ENCODE results near the gene KDM4B. TPM values are rescaled to one million over a fixed set of nuclear protein-coding genes. Genes with fewer than 3 reads are reported as not detected.

KDM4B gene
- total RNA-seq, 1 donor, result 22.1 TPM

- Histone ChIP-seq H3K9me3 (ENCODE audit: low read depth, low read length) (no peaks in the 10 kb centered on the region), H3K27ac (ENCODE audit: low read depth, low read length) (no peak overlapping the region)
Measured at GRCh38 chr19:5183616-5184015, 214.7 kb downstream of the KDM4B start.

GRCh38 chr19:5184930-5185329 lies 216.0 kb downstream of the KDM4B start:
- H4K20me1 ChIP-seq (ENCODE audit: insufficient read depth, low read length), result no peaks in the 10 kb centered on the region
- DNase-seq (ENCODE audit: insufficient read length, low spot score, missing footprints), result peak; percentile 18
- no peaks in the 10 kb centered on the region for H3K36me3 ChIP-seq (ENCODE audit: insufficient read depth, low read length)
- no peak overlapping the region for H3K4me3 ChIP-seq (ENCODE audit: insufficient read depth, low read length)
- H3K27me3 ChIP-seq (ENCODE audit: insufficient read depth, low read length), result no peaks in the 10 kb centered on the region
- H3K27ac ChIP-seq (ENCODE audit: low read depth, low read length), result no peak overlapping the region
- no peaks in the 10 kb centered on the region for H3K9me3 ChIP-seq (ENCODE audit: low read depth, low read length)
- H3K4me2 ChIP-seq (ENCODE audit: insufficient read depth, low read length), result no peak overlapping the region
- no peaks in the 10 kb centered on the region for H3K79me2 ChIP-seq (ENCODE audit: insufficient read depth, low read length)
- no peak overlapping the region for H2AFZ ChIP-seq (ENCODE audit: low read length)
- no peak for TF ChIP-seq CTCF (IDR thresholded peaks at IDR 0.05; ENCODE audit: extremely low read depth, low read depth, low read length)
- peaks cover 4% of the 10 kb centered on the region for H3K4me1 ChIP-seq (ENCODE audit: insufficient read depth, low read length)

More at GRCh38 chr19:5183616-5184015, 214.7 kb downstream of the KDM4B start:
- Histone ChIP-seq H3K27me3 (ENCODE audit: insufficient read depth, low read length) (no peaks in the 10 kb centered on the region), H3K79me2 (ENCODE audit: insufficient read depth, low read length) (no peaks in the 10 kb centered on the region), H3K4me3 (ENCODE audit: insufficient read depth, low read length) (no peak overlapping the region), H3K4me2 (ENCODE audit: insufficient read depth, low read length) (no peak overlapping the region), H2AFZ (ENCODE audit: low read length) (no peak overlapping the region), H3K4me1 (ENCODE audit: insufficient read depth, low read length) (no peaks in the 10 kb centered on the region), H3K36me3 (ENCODE audit: insufficient read depth, low read length) (no peaks in the 10 kb centered on the region), H4K20me1 (ENCODE audit: insufficient read depth, low read length) (no peaks in the 10 kb centered on the region)
- TF ChIP-seq CTCF (IDR thresholded peaks at IDR 0.05; ENCODE audit: extremely low read depth, low read depth, low read length), result no peak
- DNase-seq (ENCODE audit: insufficient read length, low spot score, missing footprints), result no peak

GRCh38 chr19:5186293-5187050 lies 217.6 kb downstream of the KDM4B start:
- H3K27me3 ChIP-seq (ENCODE audit: insufficient read depth, low read length), result no peaks in the 10 kb centered on the region
- no peak overlapping the region for H3K27ac ChIP-seq (ENCODE audit: low read depth, low read length)
- no peaks in the 10 kb centered on the region for H3K36me3 ChIP-seq (ENCODE audit: insufficient read depth, low read length)
- no peaks in the 10 kb centered on the region for H3K9me3 ChIP-seq (ENCODE audit: low read depth, low read length)
- no peaks in the 10 kb centered on the region for H4K20me1 ChIP-seq (ENCODE audit: insufficient read depth, low read length)
- no peak for TF ChIP-seq CTCF (IDR thresholded peaks at IDR 0.05; ENCODE audit: extremely low read depth, low read depth, low read length)
- H3K79me2 ChIP-seq (ENCODE audit: insufficient read depth, low read length), result no peaks in the 10 kb centered on the region
- peak; percentile 92 for DNase-seq (ENCODE audit: insufficient read length, low spot score, missing footprints)
- no peak overlapping the region for H3K4me3 ChIP-seq (ENCODE audit: insufficient read depth, low read length)
- H3K4me2 ChIP-seq (ENCODE audit: insufficient read depth, low read length), result no peak overlapping the region
- H2AFZ ChIP-seq (ENCODE audit: low read length), result no peak overlapping the region
- peaks cover 4% of the 10 kb centered on the region for H3K4me1 ChIP-seq (ENCODE audit: insufficient read depth, low read length)

GRCh38 chr19:5188548-5189317 lies 219.8 kb downstream of the KDM4B start:
- TF ChIP-seq CTCF (IDR thresholded peaks at IDR 0.05; ENCODE audit: extremely low read depth, low read depth, low read length), result no peak
- no peaks in the 10 kb centered on the region for H4K20me1 ChIP-seq (ENCODE audit: insufficient read depth, low read length)
- H3K79me2 ChIP-seq (ENCODE audit: insufficient read depth, low read length), result no peaks in the 10 kb centered on the region
- H3K4me1 ChIP-seq (ENCODE audit: insufficient read depth, low read length), result peaks cover 4% of the 10 kb centered on the region
- DNase-seq (ENCODE audit: insufficient read length, low spot score, missing footprints), result peak; percentile 58
- H3K36me3 ChIP-seq (ENCODE audit: insufficient read depth, low read length), result no peaks in the 10 kb centered on the region
- peak overlapping the region; percentile 50 for H3K4me2 ChIP-seq (ENCODE audit: insufficient read depth, low read length)
- no peaks in the 10 kb centered on the region for H3K9me3 ChIP-seq (ENCODE audit: low read depth, low read length)
- H2AFZ ChIP-seq (ENCODE audit: low read length), result peak overlapping the region; percentile 42
- H3K4me3 ChIP-seq (ENCODE audit: insufficient read depth, low read length), result peak overlapping the region; percentile 10
- no peak overlapping the region for H3K27ac ChIP-seq (ENCODE audit: low read depth, low read length)
- H3K27me3 ChIP-seq (ENCODE audit: insufficient read depth, low read length), result no peaks in the 10 kb centered on the region
